Occipital lobe (tissue), 2 donors: ENCODE results near the gene PLD4. TPM values are rescaled to one million over a fixed set of nuclear protein-coding genes. Genes with fewer than 3 reads are reported as not detected.

Experiments used
- DNase-seq: peaks from one replicate; lab custom pipeline; 2025; lab: John Stamatoyannopoulos, UW
- total RNA-seq: library from RNA; depleted of rRNA; stranded (reverse); fragments of >200 nt; gene quantifications from one replicate; pipeline ENCODE4 v1.2.3, GENCODE V29; 2014

PLD4 gene
- total RNA-seq, 1 donor from 2014 or later, result 5.8 TPM

DNA sequence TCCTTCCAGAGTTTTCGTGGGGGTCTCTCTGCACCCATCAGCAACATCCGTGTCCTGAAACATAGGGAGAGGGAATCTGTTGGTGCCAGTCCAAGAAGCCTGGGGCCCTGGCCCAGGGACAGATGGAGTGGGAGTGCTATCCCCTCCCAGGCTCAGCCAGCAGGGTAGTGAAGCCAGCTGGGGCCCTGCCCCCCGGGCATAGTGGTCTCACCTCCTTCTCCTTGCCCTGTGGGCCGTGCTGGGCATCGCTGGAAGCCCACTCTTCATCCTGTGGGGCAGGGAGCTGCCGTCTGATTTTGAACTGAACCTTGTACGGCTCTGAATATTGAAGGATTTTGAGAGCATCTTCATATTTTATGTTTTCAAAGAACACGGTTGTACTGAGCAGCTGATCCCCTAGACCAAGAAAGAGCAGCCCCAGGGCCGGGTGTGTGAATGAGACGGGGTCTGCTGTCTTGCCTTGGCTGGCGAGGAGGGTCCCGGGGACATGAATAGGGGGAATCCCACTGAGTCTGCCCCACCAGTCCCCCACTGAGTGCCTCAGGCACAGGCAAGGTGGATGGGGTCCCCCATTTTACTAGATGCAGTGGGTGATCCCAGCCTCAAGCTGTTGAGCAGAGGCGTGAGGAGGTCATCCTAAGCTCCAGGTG lies 30.2 kb downstream of the PLD4 start:
- no peak for DNase-seq

- DNase-seq, result no peak
Observed at GRCh38 chr14:104955396-104955770, 30.7 kb downstream of the PLD4 start.

- DNase-seq, result no peak
Observed at GRCh38 chr14:104956290-104956890, 31.7 kb downstream of the PLD4 start.

DNA sequence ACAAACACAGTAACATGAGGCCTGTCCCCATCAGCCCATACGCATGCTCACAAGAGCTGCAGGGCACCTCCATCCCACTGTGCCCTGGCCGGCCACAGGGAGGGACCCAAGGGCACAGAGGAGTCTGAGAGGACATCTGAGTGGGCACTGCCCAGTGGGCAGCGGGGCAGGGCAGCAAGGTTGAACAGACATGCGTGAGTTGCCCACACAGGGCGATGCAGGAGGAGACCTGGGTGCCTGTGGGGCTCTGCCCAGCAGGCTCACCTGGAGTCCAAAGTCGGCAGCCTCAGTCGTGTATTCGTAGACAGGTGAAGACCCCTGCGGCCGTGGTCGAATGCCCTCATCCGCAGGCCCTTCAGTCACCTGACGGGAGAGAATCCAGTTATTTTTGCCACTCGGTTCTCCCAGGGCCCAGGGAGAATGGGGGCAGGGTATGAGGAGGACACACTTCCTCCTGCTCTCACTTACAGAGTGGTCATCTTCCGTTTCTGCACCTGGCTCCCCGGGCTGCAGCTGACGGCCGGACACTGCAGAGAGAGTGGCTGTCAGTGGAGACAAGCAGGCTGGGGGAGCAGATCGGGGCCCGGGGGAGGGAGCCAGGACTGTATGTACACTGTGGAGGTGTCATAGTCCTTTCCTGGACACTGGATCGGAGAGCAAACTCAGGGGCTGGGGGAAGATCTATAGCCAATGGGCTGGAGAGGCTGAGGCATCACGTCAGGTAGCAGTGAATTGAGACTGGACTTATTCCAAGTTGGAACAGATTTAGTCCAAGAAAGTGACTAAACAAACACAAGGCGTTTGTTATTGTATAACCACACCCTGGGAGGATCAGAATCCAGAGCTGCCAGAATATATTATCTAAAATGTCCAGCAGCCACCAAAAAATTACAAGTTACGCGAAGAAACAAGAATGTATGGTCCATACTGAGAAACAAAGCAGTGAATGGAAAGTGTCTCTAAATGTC lies 32.8 kb downstream of the PLD4 start:
- DNase-seq, result no peak

DNA sequence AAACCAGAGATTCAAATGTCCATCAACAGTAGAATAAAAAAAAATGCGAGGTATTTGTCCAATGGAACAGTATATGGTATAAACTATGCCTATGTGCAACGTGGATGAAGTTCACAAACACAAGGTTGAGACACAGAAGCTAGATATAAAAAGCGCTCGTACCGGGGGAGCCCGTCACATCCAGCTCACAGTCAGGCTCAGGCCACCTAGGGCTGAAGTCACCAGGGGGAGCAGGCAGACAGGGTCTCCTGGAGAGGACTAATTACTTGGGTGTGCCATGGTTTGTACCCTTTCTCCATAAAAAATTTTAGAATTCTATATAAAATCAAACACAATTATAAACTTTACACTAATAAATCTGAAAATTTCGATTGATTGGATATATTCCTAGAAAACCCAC lies 39.9 kb downstream of the PLD4 start:
- DNase-seq, result no peak

- no peak for DNase-seq
Observed at GRCh38 chr14:104965561-104966231, 41.0 kb downstream of the PLD4 start.

GRCh38 chr14:104966261-104966865 lies 41.7 kb downstream of the PLD4 start:
- DNase-seq, result no peak

- no peak for DNase-seq
Observed at GRCh38 chr14:104966981-104967385, 42.3 kb downstream of the PLD4 start.

GRCh38 chr14:104967386-104968152 lies 42.9 kb downstream of the PLD4 start:
- DNase-seq, result no peak

DNA sequence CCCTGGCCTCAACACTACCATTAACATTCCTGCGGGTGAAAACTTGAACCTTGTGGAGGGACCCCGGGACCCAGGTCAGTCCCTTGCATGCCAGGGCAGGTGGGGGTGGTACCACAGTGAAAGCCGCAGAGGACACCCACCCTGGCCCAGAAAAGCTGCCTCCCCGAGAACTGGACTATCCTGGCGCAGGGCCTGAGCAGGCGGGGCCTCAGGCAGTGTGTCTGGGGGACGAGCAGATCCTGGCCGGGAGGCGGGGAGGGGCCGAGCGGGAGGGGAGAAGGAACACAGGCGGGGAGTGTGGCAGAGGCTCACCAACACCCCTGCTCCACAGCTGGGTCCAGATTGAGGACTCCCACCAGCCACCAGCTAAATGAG lies 43.5 kb downstream of the PLD4 start:
- DNase-seq, result no peak

DNA sequence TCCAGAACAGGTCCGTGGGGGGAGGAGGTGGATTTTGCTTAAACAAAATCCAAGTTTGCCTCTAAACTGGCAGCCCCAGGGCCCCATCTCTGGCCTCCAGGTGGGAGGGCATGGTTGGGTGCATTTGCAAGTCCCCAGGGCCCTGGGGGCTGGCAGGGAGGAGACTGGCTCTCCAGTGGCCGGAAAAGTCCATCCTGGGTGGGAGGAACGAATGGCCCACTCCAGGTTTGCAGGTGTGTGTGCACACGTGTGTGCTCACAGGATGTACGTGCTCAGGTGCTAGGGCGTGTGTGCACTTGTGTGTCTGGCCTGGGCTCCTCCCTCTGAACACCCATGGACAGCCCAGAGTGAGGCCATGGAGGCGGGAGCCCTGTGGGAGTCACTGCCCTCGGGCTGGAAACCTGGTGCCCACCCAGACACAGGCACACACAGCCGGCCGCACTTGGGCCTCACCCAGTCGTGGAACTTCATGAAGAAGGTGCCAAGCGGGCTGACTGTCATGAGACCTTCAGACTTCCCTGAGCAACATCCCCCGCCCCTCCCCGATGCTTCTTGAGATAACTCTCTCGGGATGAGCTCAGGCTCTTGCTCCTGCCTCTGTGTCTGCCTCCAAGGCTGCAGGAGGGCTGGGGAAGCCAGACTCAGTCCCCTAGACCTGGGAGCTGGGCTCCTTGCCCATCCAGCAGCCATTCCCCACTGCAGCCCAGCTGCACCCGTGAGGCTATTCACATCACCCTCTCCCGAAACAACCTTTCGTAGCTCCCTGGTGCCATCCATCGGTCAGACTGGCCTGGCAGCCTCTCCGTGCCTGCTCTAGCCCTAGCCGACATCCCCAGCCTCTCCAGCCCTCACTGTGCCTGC lies 44.1 kb downstream of the PLD4 start:
- no peak for DNase-seq

GRCh38 chr14:104969741-104970230 lies 45.1 kb downstream of the PLD4 start:
- DNase-seq, result no peak

DNA sequence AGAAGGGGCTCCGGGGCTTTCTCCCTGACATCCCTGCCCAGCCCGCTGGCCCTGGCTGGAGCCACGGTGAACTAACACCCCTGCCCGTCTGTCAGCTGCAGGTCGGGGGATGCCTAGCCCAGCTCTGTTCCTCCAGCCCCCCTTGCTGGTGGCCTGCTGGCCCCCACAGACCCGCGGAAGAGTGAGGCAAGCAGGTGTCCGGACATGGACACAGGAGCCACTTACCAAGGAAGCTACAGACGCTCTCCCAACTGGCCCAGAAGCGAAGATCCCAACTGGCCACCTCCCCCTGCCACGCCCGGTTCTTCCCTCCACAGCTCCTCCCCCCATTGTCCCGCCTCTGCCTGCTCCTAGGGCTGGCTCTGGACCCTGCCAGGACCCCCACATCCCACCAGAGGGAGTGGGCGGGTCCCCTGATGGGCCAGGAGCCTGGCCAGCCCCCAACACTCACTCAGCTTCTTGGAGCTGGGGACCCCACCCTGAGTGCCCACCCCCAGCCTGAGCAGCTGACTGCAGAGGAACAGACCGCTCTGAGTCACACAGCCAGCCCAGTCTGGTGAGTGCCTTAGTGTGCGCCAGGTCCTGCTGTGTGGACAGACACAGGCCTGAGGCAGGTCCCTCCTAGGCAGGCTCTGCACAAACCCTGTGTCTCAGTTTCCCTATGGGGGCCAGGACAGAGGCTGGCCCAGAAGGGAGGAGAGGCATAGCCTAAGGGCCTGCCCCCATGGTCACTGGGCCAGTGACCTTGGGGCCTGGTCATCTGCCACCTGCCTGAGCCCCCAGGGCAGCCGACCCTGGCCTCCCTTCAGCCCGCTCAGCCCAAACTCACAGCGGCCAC lies 45.8 kb downstream of the PLD4 start:
- DNase-seq, result no peak

- no peak for DNase-seq
Observed at GRCh38 chr14:104971447-104972240, 47.0 kb downstream of the PLD4 start.

DNA sequence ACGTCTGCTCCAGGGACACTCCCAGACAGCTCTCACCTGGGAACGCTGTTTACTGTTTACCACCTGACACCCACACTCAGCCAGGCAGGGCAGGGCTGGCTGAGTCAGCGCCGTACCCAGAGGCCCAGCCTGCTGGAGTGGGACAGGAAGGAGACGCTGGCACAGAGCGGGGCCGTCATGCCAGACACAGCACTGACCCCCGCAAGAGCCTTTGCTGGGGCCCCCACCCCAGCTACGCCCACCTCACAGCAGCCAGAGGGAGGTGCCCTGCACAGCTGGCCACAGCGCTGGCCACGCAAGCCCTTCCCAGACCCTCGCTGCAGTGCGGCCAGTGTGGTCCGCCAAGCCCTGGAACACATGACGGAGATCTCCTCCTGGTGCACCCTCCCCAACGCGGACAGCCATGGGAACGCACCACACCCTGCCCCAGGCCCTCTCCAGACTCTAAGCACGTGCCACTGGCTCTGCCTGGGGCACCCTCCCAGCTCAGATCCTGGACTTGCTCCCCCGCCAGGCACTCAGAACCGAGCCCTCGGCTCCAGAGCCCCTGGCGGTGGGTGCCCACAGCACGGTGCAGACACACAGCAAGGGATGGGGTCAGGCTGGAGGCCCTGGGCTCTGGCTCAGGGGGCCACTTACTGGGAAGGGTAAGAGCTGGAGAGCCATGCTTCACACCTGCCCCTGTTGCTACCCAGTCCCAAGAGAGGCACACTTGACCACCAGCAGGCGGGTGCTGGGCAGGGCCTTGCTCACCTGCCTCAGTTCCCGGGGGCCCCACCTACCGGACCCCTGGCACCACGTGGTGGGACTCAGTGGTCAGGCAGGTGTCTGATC lies 47.8 kb downstream of the PLD4 start:
- no peak for DNase-seq

DNA sequence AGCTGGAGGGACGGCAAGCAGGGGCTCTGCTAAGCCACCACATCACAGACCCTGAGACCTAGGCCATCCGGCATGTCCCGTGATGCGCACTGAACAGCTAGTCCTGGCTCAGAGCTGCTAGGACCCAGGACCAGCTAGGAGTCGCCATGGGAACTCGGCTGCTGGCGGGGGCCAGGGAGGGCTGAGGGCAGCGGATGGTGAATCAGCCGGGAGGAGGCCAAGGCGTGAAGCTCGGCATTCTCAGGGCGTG lies 48.4 kb downstream of the PLD4 start:
- no peak for DNase-seq
